HG03066 (cell line): ENCODE results near the gene NEDD8.

Experiments used
- ATAC-seq: cut with Tn5 transposase; IDR thresholded peaks from one replicate; pipeline ENCODE4 v1.9.1; 2021; ENCODE audit warnings: low read depth; ENCODE audit not compliant: unreplicated experiment

The NEDD8 gene

DNA sequence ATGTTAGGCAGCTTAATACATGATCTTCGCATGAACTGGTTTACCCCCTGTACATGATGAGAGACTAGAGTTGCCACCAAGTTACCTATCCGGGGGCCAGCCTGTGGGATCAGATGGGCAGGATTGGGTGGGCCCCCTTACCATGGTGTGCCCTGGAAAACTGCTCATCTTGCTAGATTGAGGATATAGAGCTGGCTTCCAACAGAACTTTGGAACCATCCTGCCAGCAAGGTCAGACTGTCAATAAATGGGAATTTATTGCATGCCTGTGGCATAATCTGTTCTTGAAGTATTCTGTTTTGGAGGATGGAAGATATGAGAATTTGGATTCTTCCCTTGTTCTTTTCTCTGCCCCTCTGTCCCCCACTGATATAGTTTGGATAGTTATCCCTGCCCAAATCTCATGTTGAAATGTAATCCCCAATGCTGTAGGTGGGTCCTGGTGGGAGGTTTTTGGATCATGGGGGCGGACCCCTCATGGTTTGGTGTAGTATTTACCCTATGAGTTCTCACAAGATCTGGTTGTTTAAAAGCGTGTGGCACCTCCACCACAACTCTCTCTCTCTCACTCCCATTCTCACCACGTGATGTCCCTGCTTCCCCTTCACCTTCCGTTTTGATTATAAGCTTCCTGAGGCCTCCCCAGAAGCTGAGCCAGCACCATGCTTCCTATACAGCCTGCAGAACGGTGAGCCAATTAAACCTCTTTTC lies 33.2 kb downstream of the NEDD8 start:
- no peak for ATAC-seq

- ATAC-seq = no peak
Observed at GRCh38 chr14:24197056-24197450, 35.1 kb downstream of the NEDD8 start.

DNA sequence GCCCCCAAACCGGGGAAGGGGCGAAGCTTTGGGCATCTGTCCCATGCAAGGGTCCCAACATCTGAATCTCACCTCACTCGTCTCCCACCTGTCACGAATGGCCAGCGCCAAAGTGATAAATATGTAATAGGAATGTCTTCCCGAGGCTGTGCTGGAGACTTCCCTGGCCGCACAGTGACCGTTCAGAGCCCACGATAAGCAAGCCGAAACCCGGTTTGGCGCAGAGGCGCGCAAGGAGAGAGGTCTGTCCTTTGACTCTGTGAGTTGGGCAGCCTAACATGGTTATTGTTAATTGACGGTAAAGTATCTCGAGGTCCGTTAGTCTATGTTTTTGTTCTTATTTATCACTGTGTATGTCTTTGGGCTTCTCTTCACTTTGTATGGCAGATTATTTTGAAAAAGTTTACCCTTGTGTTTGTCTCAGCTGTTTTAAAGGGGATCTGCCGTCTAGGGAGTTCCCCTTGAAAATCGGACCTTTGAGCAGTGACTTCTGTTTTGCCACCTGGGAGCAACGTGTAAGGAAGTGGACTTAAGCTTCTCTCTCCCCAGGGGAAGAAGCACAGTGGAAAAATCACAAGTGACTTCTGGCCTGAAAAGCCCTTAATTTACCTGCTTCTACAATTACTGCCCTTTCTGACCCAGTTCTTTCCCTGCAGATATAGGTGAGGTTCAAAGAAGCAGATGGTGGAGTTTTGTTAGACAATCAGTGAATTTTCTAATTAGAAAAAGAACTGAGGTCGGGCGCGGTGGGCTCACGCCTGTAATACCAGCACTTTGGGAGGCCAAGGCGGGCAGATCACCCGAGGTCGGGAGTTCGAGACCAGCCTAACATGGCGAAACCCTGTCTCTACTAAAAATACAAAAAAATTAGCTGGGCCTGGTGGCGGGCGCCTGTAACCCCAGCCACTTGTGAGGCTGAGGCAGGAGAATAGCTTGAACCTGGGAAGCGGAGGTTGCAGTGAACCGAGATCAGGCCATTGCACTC lies 35.8 kb downstream of the NEDD8 start:
- peak; percentile 32 for ATAC-seq

DNA sequence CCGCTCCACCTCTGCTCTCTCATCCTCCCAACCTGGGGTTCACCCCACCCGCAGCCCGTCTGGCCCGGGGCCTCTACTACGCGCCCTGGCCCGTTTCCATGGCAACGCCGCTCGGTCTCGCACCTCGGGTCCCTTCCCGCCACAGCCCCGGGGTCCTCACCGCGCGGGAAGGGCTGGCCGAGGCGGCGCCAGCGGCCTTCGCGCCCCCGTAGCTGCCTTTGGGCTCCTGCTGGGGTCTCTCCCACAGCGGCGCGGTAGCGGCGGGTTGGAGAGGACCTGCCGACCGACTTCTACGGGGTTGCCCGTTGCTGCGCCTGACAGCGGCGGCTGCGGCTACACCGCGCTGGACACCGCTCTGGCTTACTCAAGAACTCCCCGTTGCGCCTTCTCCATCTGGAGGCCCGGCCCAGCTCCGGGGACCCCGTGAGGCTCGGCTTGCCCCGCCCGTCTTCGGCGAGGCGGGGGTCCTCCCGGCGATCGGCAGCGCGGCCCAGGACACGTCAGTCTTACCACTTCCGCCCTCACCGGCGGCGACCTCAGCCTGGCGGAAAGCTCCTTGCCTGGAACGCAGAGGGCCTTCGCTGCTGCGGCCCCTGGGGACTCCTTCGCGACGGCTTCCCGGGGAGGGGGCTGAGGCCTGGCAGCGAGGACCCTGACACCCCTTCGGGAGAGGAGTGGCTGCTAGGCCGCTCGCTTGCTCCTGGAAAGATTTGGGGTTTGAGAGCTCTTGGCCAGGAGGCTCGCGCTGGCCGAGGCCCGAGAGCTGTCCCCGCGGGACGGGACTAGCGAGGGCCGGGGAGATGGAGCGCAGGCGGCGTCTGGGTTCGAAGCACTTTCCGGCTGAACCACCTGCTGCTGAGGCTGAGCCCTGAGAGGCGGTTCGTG lies 36.7 kb downstream of the NEDD8 start, which contains the start of gene TM9SF1:
Gene TM9SF1 (minus strand): TSS at position 256 of the 885 bp plus-strand sequence. CDS start 422 bp downstream, outside the sequence.
- ATAC-seq = peak; percentile 82

DNA sequence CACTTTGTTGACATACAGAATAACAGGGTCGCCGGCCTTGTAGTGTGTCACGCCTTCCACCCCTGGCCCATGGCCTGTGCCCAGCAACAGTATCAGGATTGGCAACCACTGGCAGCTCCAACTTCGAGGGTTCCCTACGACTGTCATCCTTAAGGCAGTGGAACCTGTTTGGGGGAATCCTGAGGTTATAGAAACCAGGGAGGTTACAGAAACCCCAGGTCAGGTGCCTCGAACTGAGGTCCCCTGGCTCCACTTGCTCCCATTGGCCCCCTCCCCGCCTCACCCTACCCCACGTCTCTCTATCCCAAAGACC lies 37.3 kb downstream of the NEDD8 start:
- no peak for ATAC-seq

- ATAC-seq = no peak
Observed at GRCh38 chr14:24194186-24194872, 37.8 kb downstream of the NEDD8 start.

DNA sequence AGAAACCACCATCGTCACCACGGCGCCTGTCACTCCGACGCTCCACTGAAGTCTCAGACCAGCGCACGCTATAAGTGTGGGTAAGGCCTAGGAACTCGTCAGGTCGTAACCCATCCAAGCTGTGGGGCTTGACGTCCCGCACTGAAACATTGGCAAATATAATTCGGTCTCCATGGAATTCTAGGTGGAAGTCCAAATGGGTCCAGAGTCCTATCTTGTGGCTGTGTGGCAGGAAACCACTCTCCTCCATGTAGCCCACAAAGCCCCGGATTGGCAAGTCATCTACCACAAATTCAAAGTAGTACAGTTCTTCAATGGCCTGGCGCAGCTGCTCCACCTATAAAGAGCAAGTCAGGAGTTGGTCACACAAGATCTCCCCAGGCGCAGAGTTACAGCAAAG lies 39.2 kb downstream of the NEDD8 start:
- no peak for ATAC-seq

DNA sequence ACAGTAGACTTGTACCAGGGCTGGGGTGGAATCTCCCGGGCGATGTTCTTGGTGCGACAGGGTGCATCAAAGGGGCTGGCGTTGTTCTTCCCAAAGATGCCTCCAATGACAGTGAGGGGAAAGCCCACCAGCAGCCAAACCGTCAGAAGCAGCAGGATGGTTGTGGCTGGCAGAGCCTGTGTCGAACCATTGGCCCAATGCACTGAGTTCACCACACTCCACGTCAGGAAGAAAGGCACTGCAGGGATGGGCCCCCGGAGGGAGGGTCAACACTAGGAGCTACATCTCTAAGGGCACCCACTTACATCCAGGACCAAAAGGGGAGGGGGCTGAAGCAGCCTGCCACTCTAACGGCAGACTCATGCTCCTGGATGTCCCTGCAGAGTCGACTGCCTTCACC lies 41.8 kb downstream of the NEDD8 start:
- no peak for ATAC-seq

DNA sequence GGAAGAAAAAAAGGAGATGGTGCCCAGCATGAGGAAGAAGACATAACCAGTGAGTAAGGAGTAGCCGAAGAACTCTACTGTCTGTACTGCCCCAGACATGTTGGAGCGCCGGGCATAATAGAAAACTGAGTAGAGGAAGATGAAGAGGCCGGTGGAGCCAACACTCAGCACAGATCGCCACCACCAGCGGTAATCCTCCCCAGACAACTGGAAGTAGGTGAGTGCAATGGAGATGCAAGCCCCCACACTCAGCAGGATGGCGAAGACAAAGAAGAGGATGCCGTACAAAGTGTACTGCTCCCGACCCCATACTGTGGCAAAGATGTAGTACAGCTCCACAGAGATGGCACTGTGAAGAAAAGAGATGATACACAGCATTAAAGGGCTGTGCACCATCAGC lies 42.7 kb downstream of the NEDD8 start:
- no peak for ATAC-seq

- ATAC-seq = no peak
Observed at GRCh38 chr14:24189059-24189375, 43.1 kb downstream of the NEDD8 start.

DNA sequence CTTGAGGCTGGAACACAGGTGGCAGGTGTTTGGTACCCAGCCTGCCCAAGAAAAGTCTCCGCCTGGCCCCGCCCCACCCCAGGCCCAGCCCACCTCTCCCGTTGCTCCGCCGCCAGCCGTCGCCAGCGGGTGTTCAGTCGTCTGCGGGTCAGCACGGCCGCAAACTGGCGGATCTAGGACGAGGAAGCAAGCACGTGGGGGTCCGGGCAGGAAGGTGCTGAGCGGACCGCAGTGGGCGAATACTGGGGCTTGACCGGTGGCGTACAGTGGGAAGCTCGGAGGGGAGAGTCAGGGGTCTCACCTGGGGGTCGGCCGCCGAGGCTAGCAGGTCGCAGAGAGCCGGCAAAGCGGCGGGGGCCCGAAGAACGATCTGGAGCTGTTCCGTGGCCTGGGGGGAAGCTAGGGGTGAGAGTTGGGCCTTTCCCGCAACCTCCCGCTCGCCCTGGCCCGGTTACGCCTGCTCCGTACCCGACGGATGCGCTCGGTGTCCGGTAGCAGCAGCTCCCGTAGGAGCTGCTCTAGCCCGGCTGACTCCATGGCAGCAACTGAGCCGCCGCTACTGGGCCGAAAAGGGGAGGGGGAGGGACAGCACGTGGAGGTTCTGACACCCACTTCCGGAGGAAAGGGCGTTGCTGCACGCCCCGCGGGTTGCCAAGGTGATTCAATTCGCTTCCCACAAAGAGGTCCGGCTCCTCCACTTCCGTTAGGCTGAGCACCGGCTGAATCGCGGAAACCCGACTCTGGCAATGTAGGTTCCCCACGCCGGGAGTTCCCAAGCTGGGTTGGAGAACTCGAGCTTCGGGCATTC lies 43.7 kb downstream of the NEDD8 start, which contains the start of gene IPO4:
Gene IPO4 (minus strand): TSS at position 566 of the 808 bp plus-strand sequence. CDS start 29 bp downstream, at position 537.
- peak; percentile 94 for ATAC-seq

DNA sequence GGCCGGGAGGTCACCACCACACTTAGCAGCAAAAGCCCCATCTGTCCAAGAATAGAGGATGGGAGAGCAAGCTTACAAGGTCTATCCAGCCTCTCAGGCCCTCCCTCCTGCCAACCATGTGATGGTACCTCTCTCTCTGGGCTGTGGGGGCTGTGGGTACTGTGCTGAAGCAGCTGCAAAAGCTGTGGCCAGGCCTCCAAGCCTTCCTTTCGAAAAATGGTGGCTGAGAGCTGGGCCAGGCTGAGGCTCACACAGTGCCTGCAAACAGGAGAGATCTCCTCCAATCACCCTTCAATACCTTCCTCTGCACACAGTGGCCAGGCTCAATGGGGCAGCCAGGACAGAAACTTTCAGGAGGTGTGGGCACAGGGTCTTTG lies 44.6 kb downstream of the NEDD8 start:
- no peak for ATAC-seq

- no peak for ATAC-seq
Observed at GRCh38 chr14:24186831-24187538, 45.2 kb downstream of the NEDD8 start.

DNA sequence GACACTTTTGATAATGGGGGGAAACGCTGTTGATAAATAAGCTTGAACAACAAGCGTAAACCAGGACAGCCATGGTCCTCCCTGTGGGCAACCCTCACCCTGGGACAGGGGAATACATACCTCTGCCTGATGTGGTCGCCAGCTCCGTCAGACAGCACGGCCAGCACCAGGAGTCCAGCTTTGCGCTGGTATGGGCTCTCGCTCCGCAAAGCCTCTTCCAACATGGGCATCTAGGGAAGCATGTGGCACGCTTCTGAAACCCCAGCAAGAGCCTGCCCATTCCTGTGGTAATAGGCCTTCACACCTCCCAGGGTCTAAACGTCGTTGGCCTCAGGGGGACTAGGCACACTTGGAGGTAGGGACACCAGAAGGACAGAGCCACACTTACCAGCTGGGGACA lies 46.4 kb downstream of the NEDD8 start:
- ATAC-seq = no peak

GRCh38 chr14:24185026-24185425 lies 47.1 kb downstream of the NEDD8 start:
- ATAC-seq = no peak

- ATAC-seq = no peak
Observed at GRCh38 chr14:24184104-24184970, 47.8 kb downstream of the NEDD8 start.

DNA sequence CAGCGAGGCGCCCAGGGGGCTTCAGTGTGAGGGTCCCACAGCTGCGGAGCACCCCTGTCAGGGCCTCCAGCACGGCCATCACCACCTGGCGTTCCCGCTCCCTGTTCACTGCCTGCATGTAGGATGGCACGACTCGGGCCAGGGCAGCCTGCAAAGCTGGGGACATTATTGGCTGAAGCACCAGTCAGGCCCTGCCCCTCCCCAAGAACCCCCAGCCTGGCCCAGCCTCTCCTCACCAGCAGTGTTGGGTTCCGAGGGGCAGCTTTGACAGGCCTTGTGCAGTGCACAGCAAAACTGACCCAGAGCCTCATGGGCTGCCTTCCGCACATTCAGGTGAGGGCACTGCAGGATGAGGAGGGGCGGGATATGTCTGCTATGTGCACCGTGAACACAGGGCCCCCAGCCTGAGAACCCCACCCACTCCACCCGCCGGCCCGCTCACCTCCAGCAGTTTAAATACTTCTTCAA lies 49.1 kb downstream of the NEDD8 start:
- no peak for ATAC-seq
